Keratinocyte (primary cell): ENCODE measurements around the gene CDKN1B. TPM values are rescaled to one million over a fixed set of nuclear protein-coding genes. Genes with fewer than 3 reads are reported as not detected.
"Not testable (repeated sequence)": the region's sequence is repeated elsewhere in the genome, so short reads cannot be mapped to it uniquely, and the experiment has no call there.

Experiments
- DNase-seq: peaks from one replicate; pipeline ENCODE4 v3.0.0-alpha.2; 2011; ENCODE audit warnings: low read depth, missing footprints, low spot score
- FAIRE-seq: peaks from 2 replicates; lab custom pipeline; 2011; peaks lifted over from hg19 to GRCh38; lab: Jason Lieb, UNC
- H2AFZ ChIP-seq: 2 replicates; pipeline ENCODE4 v1.6.0; 2012; ENCODE audit warnings: low read length, control low read depth, inconsistent platforms; ENCODE audit not compliant: control insufficient read depth
- H3K27ac ChIP-seq: 2 replicates; pipeline ENCODE4 v1.5.1; 2011; ENCODE audit warnings: low read length; ENCODE audit not compliant: control insufficient read depth, insufficient read depth
- H3K27me3 ChIP-seq: 3 replicates; pipeline ENCODE4 v1.6.0; 2011; ENCODE audit warnings: low read length; ENCODE audit not compliant: control insufficient read depth, insufficient read depth; ENCODE audit errors: extremely low read depth
- H3K36me3 ChIP-seq, 2 experiments: 2 replicates in 1 of 2; 3 replicates in 1 of 2; pipeline ENCODE4 v1.5.1; 2011; ENCODE audit warnings: low read length in 2 of 2, mild to moderate bottlenecking in 1 of 2; ENCODE audit not compliant: control insufficient read depth in 2 of 2, insufficient read depth in 2 of 2; ENCODE audit errors: extremely low read depth in 1 of 2
- H3K4me1 ChIP-seq: 3 replicates; pipeline ENCODE4 v1.5.1; 2011; ENCODE audit warnings: low read length; ENCODE audit not compliant: control insufficient read depth, insufficient read depth; ENCODE audit errors: extremely low read depth
- H3K4me2 ChIP-seq: 3 replicates; pipeline ENCODE4 v1.6.0; 2011; ENCODE audit warnings: low read depth, low read length; ENCODE audit not compliant: control insufficient read depth, insufficient read depth; ENCODE audit errors: extremely low read depth
- H3K4me3 ChIP-seq, 3 experiments: fragments of 200-600 bp in 1 of 3; sonication (generic) in 1 of 3; 2 replicates in 2 of 3; 3 replicates in 1 of 3; pipeline ENCODE4 v1.5.1; 2011 to 2016; ENCODE audit warnings: low read length in 3 of 3, mild to moderate bottlenecking in 3 of 3, control low read depth in 2 of 3, inconsistent platforms in 1 of 3, low read depth in 1 of 3, mixed read lengths in 1 of 3, mixed run types in 1 of 3, moderate library complexity in 1 of 3; ENCODE audit not compliant: control insufficient read depth in 2 of 3, insufficient read depth in 2 of 3; ENCODE audit errors: extremely low read depth in 1 of 3
- H3K79me2 ChIP-seq: 2 replicates; pipeline ENCODE4 v1.6.0; 2012; ENCODE audit warnings: low read length; ENCODE audit not compliant: control insufficient read depth, insufficient read depth
- H3K9ac ChIP-seq: 3 replicates; pipeline ENCODE4 v1.6.0; 2011; ENCODE audit warnings: low read length; ENCODE audit not compliant: control insufficient read depth, insufficient read depth; ENCODE audit errors: extremely low read depth
- H3K9me1 ChIP-seq: 3 replicates; pipeline ENCODE4 v1.6.0; 2011; ENCODE audit warnings: low read length; ENCODE audit not compliant: control insufficient read depth, insufficient read depth; ENCODE audit errors: extremely low read depth
- H3K9me3 ChIP-seq: 2 replicates; pipeline ENCODE4 v1.5.1; 2012; ENCODE audit warnings: low read depth, low read length; ENCODE audit not compliant: control insufficient read depth
- H4K20me1 ChIP-seq: 3 replicates; pipeline ENCODE4 v1.6.0; 2011; ENCODE audit warnings: low read length; ENCODE audit not compliant: control insufficient read depth, insufficient read depth; ENCODE audit errors: extremely low read depth
- EZH2 ChIP-seq: IDR thresholded peaks from one replicate; pipeline ENCODE4 v1.6.1; 2012; ENCODE audit warnings: inconsistent platforms, mild to moderate bottlenecking, low read length, moderate library complexity
- dilution Hi-C: fragments of 300-500 bp; cut with MboI; formaldehyde crosslinking; loops from one replicate; pipeline ENCODE4 v1.7.0; 2020; ENCODE audit warnings: low sequenced_read_pairs; ENCODE audit not compliant: extremely low pct_ligation_motif_present
- polyA plus RNA-seq, 5 experiments: library from polyadenylated mRNA; depleted of rRNA in 3 of 5; stranded (reverse) in 3 of 5; stranded (forward) in 1 of 5; unstranded in 1 of 5; fragments of >200 nt; gene quantifications; 1 replicate in 1 of 5; 2 replicates in 3 of 5; 3 replicates in 1 of 5; pipeline versions ENCODE4 v1.2.1 to v1.2.3, GENCODE V29; 2011 to 2012; ENCODE audit warnings: missing spikeins in 2 of 5, low read depth in 1 of 5, low replicate concordance in 1 of 5
- TF ChIP-seq, protein P1 (sequence below), 3 experiments: IDR thresholded peaks in 1 of 3; conservative IDR thresholded peaks in 1 of 3; optimal IDR thresholded peaks in 1 of 3; 2 replicates in 2 of 3; 3 replicates in 1 of 3; pipeline versions ENCODE3 to v1.5.1; 2011; ENCODE audit warnings: low read length in 3 of 3, mild to moderate bottlenecking in 3 of 3, moderate library complexity in 2 of 3, control low read depth in 1 of 3, inconsistent platforms in 1 of 3; ENCODE audit not compliant: insufficient read depth in 2 of 3; ENCODE audit errors: extremely low read depth in 1 of 3

Gene CDKN1B
- polyA plus RNA-seq, 1 donor (not counting 4 experiments of a cell fraction or from before 2014, with no cell fraction given): 5.1 TPM

DNA sequence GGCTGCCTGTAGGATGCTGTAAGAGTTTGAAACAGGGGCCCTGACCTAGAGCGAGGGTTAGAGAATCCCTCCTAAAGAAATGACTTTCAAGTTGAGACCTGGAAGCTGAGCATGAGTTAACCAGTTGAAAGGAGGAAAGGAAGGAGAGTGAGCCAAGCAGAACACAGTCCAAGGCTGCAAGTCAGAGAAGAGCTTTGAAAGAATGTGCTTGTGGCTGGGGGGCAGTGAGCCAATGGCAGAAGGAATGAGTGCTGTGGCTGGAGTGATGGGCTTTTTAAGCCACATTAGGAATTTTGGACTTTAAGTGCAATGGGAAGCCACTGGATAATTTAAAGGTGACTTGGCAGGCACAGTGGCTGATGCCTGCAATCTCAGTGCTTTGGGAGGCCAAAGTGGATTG lies 18.1 kb downstream of the CDKN1B start:
- Histone ChIP-seq H3K27me3 (no peaks in the 10 kb centered on the region), H3K79me2 (no peaks in the 10 kb centered on the region), H2AFZ (peak overlapping the region; percentile 93), H3K9me3 (no peaks in the 10 kb centered on the region), H3K27ac (peak overlapping the region; percentile 34), H3K4me3 (peak overlapping the region in 1 of 3 experiments; percentile 38), H3K36me3 (no peaks in the 10 kb centered on the region), H3K4me1 (peaks cover 17% of the 10 kb centered on the region), H3K9ac (peak overlapping the region; percentile 59), H3K9me1 (no peaks in the 10 kb centered on the region), H4K20me1 (no peaks in the 10 kb centered on the region), H3K4me2 (peak overlapping the region; percentile 92)
- dilution Hi-C loops: no loop called here
- no peak for FAIRE-seq
- TF ChIP-seq, protein P1, sequence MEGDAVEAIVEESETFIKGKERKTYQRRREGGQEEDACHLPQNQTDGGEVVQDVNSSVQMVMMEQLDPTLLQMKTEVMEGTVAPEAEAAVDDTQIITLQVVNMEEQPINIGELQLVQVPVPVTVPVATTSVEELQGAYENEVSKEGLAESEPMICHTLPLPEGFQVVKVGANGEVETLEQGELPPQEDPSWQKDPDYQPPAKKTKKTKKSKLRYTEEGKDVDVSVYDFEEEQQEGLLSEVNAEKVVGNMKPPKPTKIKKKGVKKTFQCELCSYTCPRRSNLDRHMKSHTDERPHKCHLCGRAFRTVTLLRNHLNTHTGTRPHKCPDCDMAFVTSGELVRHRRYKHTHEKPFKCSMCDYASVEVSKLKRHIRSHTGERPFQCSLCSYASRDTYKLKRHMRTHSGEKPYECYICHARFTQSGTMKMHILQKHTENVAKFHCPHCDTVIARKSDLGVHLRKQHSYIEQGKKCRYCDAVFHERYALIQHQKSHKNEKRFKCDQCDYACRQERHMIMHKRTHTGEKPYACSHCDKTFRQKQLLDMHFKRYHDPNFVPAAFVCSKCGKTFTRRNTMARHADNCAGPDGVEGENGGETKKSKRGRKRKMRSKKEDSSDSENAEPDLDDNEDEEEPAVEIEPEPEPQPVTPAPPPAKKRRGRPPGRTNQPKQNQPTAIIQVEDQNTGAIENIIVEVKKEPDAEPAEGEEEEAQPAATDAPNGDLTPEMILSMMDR (optimal IDR thresholded peaks at IDR 0.05 in 1 of 3, IDR thresholded peaks at IDR 0.05 in 1 of 3, conservative IDR thresholded peaks at IDR 0.05 in 1 of 3; ENCODE audit: extremely low read depth in 1 of 3, insufficient read depth in 2 of 3, low read length in 3 of 3): no peak
- no peak for TF ChIP-seq EZH2
- no peak for DNase-seq

DNA sequence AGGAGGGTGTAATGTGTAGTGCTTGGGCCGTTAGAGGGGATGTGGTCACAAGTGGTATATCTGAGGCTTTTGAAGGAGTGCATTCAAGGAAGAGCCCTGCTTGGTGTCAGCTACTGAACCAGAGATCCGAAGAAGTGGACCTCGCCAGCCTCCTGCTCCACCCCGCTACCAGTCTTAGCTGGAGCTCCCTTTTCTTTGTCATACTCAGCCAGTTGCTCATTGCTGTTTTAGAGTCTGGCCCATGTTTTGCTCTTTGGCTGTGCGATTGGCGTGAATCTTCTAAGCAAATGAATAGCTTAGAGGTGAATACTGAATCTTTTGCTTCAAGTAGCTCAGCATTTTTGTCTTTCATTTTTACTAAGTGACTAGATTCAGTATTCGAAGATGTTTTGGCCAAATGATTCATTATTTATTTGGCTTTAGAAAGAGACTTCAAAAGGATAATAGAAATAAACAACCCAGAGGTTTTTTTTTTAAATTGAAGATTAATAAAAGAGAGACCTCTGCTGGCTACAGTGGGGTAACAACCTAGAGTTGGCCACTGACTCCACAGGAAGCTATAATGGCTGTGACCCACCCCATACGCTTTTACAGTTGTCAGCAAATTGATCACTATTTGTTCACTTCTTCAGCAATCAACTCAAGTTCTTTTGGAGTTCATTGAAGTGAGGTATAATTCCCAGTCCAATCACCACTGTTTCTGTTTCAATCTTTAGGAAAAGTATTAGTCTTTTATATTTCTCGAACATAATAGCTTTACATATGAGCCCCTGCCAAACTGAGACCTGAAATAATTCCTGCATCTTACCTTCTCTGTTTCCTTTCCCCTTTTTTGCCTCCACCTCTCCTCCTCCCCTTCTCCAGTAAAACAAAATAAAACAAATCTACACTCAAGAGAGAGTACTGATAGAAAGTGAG lies 19.9 kb downstream of the CDKN1B start:
- TF ChIP-seq, protein P1 (optimal IDR thresholded peaks at IDR 0.05 in 1 of 3, IDR thresholded peaks at IDR 0.05 in 1 of 3, conservative IDR thresholded peaks at IDR 0.05 in 1 of 3; ENCODE audit: extremely low read depth in 1 of 3, insufficient read depth in 2 of 3, low read length in 3 of 3): peak; percentile 47 to 58 (median 48)
- TF ChIP-seq EZH2: no peak
- FAIRE-seq (peak; percentile 80), DNase-seq (no peak)
- peaks cover 17% of the 10 kb centered on the region for H3K4me1 ChIP-seq
- no peak overlapping the region for H3K4me3 ChIP-seq
- H3K9me1 ChIP-seq: no peaks in the 10 kb centered on the region
- no peaks in the 10 kb centered on the region for H4K20me1 ChIP-seq
- H3K9ac ChIP-seq: no peak overlapping the region
- H3K36me3 ChIP-seq: no peaks in the 10 kb centered on the region
- no peaks in the 10 kb centered on the region for H3K27me3 ChIP-seq
- peak overlapping the region; percentile 30 for H3K4me2 ChIP-seq
- no peaks in the 10 kb centered on the region for H3K9me3 ChIP-seq
- no peaks in the 10 kb centered on the region for H3K79me2 ChIP-seq
- peak overlapping the region; percentile 8 for H3K27ac ChIP-seq
- H2AFZ ChIP-seq: peak overlapping the region; percentile 34
- dilution Hi-C loops: no loop called here

DNA sequence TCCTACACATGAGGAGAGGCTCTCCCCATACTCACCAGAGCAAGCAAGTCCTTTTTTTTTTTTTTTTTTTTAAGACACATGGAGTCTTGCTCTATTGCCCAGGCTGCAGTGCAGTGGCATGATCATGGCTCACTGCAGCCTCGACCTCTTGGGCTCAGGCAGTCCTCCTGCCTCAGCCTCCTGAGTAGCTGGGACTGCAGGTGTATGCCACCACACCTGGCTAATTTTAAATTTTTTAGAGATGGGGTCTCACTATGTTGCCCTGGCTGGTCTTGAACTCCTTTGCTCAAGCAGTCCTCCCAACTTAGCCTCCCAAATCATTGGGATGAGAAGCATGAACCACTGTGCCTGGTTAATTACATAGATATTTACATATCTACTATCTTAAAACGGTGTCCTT lies 21.0 kb downstream of the CDKN1B start:
- H2AFZ ChIP-seq, H3K27ac ChIP-seq, dilution Hi-C loops, H4K20me1 ChIP-seq, H3K9me1 ChIP-seq, H3K4me3 ChIP-seq, H3K79me2 ChIP-seq, H3K27me3 ChIP-seq, H3K9ac ChIP-seq, DNase-seq, FAIRE-seq, H3K9me3 ChIP-seq, H3K4me2 ChIP-seq, H3K36me3 ChIP-seq: not testable (repeated sequence)
- H3K4me1 ChIP-seq: peaks cover 17% of the 10 kb centered on the region
